HG02571 (cell line): ENCODE measurements around the gene APBA1.
"Not testable (repeated sequence)": the region's sequence is repeated elsewhere in the genome, so short reads cannot be mapped to it uniquely, and the experiment has no call there.

ENCODE experiments used
- ATAC-seq: cut with Tn5 transposase; IDR thresholded peaks from one replicate; pipeline ENCODE4 v1.9.1; 2021; ENCODE audit warnings: mild to moderate bottlenecking, moderate library complexity; ENCODE audit not compliant: unreplicated experiment

Gene APBA1

GRCh38 chr9:69609156-69609555 lies 63.0 kb downstream of the APBA1 start:
- no peak for ATAC-seq

- no peak for ATAC-seq
Measured at GRCh38 chr9:69606089-69606488, 66.1 kb downstream of the APBA1 start.

- no peak for ATAC-seq
Measured at GRCh38 chr9:69605406-69605805, 66.8 kb downstream of the APBA1 start.

GRCh38 chr9:69604568-69605219 lies 67.5 kb downstream of the APBA1 start:
- ATAC-seq = no peak

GRCh38 chr9:69603656-69604055 lies 68.5 kb downstream of the APBA1 start:
- ATAC-seq = no peak

- ATAC-seq = no peak
Measured at GRCh38 chr9:69602773-69603172, 69.4 kb downstream of the APBA1 start.

- no peak for ATAC-seq
Measured at GRCh38 chr9:69601698-69602097, 70.5 kb downstream of the APBA1 start.

- no peak for ATAC-seq
Measured at GRCh38 chr9:69600314-69601047, 71.7 kb downstream of the APBA1 start.

- no peak for ATAC-seq
Measured at GRCh38 chr9:69599232-69599971, 72.8 kb downstream of the APBA1 start.

GRCh38 chr9:69596906-69597305 lies 75.3 kb downstream of the APBA1 start:
- not testable (repeated sequence) for ATAC-seq

GRCh38 chr9:69594180-69594579 lies 78.0 kb downstream of the APBA1 start:
- no peak for ATAC-seq

- no peak for ATAC-seq
Measured at GRCh38 chr9:69593756-69594155, 78.4 kb downstream of the APBA1 start.

- ATAC-seq = no peak
Measured at GRCh38 chr9:69593301-69593700, 78.9 kb downstream of the APBA1 start.

- no peak for ATAC-seq
Measured at GRCh38 chr9:69590266-69590665, 81.9 kb downstream of the APBA1 start.

GRCh38 chr9:69589156-69589555 lies 83.0 kb downstream of the APBA1 start:
- ATAC-seq = no peak

- ATAC-seq = no peak
Measured at GRCh38 chr9:69585571-69585970, 86.6 kb downstream of the APBA1 start.

GRCh38 chr9:69584759-69585158 lies 87.4 kb downstream of the APBA1 start:
- ATAC-seq = no peak

GRCh38 chr9:69583645-69584234 lies 88.4 kb downstream of the APBA1 start:
- ATAC-seq = no peak

- ATAC-seq = no peak
Measured at GRCh38 chr9:69582544-69583297, 89.5 kb downstream of the APBA1 start.

GRCh38 chr9:69582018-69582417 lies 90.2 kb downstream of the APBA1 start:
- ATAC-seq = no peak
